Measurements from ENCODE around the gene CA6. TPM values are rescaled to one million over a fixed set of nuclear protein-coding genes. Genes with fewer than 3 reads are reported as not detected.

Gene CA6
- total and polyA plus RNA-seq, 11 donors, result not detected

GRCh38 chr1:9010781-9011323 lies 65.2 kb downstream of the CA6 start:
- intact Hi-C loops (cut with DNase I), result loop anchor here in 7 of 10 donors (1.0 to 5.0 kb wide), 6 partner anchors 86 to 186 kb away; no protein-coding TSS in a partner anchor
- Histone ChIP-seq H3K4me1 (peaks cover 0 to 19% (median 2%) of the 10 kb centered on the region in 12 donors), H3K36me3 (no peaks in the 10 kb centered on the region), H3K4me3 (no peak overlapping the region), H3K27me3 (no peaks in the 10 kb centered on the region), H3K27ac (peak overlapping the region in 2 of 12 donors; percentile 19 to 25), H3K9me3 (no peaks in the 10 kb centered on the region)
- TF ChIP-seq CTCF (IDR thresholded peaks at IDR 0.05) (no peak), POLR2A (IDR thresholded peaks at IDR 0.05) (no peak)
- DNase-seq (peak; percentile 35 to 80 (median 53)), ATAC-seq (peak; percentile 16 to 89 (median 71))
- WGBS, 4 donors, result 64 to 70% (median 67%) methylated on average over 8 of the region's 8 CpGs

GRCh38 chr1:9013819-9014218 lies 68.2 kb downstream of the CA6 start:
- intact Hi-C loops (cut with DNase I), result loop anchor here in 3 of 10 donors (5.0 kb wide), 3 partner anchors 83 to 183 kb away; no protein-coding TSS in a partner anchor

GRCh38 chr1:9014475-9015375 lies 69.1 kb downstream of the CA6 start:
- Histone ChIP-seq H3K9me3 (no peaks in the 10 kb centered on the region), H3K4me3 (no peak overlapping the region), H3K4me1 (peaks cover 0 to 19% (median 2%) of the 10 kb centered on the region in 12 donors), H3K27me3 (no peaks in the 10 kb centered on the region), H3K27ac (no peak overlapping the region), H3K36me3 (no peaks in the 10 kb centered on the region)
- ATAC-seq (no peak), DNase-seq (no peak)
- 89 to 94% (median 93%) methylated on average over 28 to 36 of the region's 36 CpGs for WGBS, 4 donors
- TF ChIP-seq CTCF (IDR thresholded peaks at IDR 0.05), result no peak
- TF ChIP-seq POLR2A (IDR thresholded peaks at IDR 0.05), result no peak
- intact Hi-C loops (cut with DNase I), result loop anchor here in 3 of 10 donors (5.0 kb wide), 3 partner anchors 83 to 183 kb away; no protein-coding TSS in a partner anchor

More at GRCh38 chr1:9013819-9014218, 68.2 kb downstream of the CA6 start:
- Histone ChIP-seq H3K27ac (no peak overlapping the region), H3K27me3 (no peaks in the 10 kb centered on the region), H3K36me3 (no peaks in the 10 kb centered on the region), H3K9me3 (no peaks in the 10 kb centered on the region), H3K4me3 (no peak overlapping the region), H3K4me1 (peaks cover 0 to 19% (median 2%) of the 10 kb centered on the region in 12 donors)
- ATAC-seq (no peak), DNase-seq (no peak)
- TF ChIP-seq POLR2A (IDR thresholded peaks at IDR 0.05) (no peak), CTCF (IDR thresholded peaks at IDR 0.05) (no peak)
- 85 to 92% (median 88%) methylated on average over 8 of the region's 8 CpGs for WGBS, 4 donors

GRCh38 chr1:9016455-9016854 lies 70.8 kb downstream of the CA6 start:
- intact Hi-C loops (cut with DNase I), result no loop called here
- Histone ChIP-seq H3K27me3 (no peaks in the 10 kb centered on the region), H3K4me1 (peaks cover 0 to 7% (median 0%) of the 10 kb centered on the region in 12 donors), H3K4me3 (no peak overlapping the region), H3K27ac (no peak overlapping the region), H3K9me3 (no peaks in the 10 kb centered on the region), H3K36me3 (no peaks in the 10 kb centered on the region)
- 76 to 92% (median 81%) methylated on average over 5 of the region's 5 CpGs for WGBS, 4 donors
- TF ChIP-seq CTCF (IDR thresholded peaks at IDR 0.05) (no peak), POLR2A (IDR thresholded peaks at IDR 0.05) (no peak)
- DNase-seq, result no peak
- ATAC-seq, result no peak
